HCT116 (cell line): ENCODE measurements around the gene EVPLL. TPM values are rescaled to one million over a fixed set of nuclear protein-coding genes. Genes with fewer than 3 reads are reported as not detected.

Source experiments
- ATAC-seq: fragments of 200-7000 bp; cut with Tn5 transposase; 2 replicates; pipeline ENCODE4 v1.9.1; 2020; ENCODE audit warnings: mild to moderate bottlenecking, moderate library complexity
- BruUV-seq: library from RNA; stranded (reverse); fragments of 400-500 nt; replicated peaks from 2 replicates; lab custom pipeline; 2021; lab: Mats Ljungman, UMichigan
- CTCF ChIA-PET: fragments of 300-600 bp; sonication (Branson Sonifier 250); formaldehyde crosslinking; loops from one replicate; lab custom pipeline; 2021; ENCODE audit warnings: antibody characterized with exemption; lab: Charles Lee
- POLR2A ChIA-PET: fragments of 300-600, 350-600 bp; sonication (Branson Sonifier 250); formaldehyde crosslinking; loops from one replicate; lab custom pipeline; 2021; ENCODE audit warnings: antibody characterized with exemption; lab: Charles Lee
- RAD21 ChIA-PET, 2 experiments: fragments of 300-600 bp; sonication (Branson Sonifier 250); formaldehyde crosslinking; loops; one replicate each; lab custom pipeline; 2023; ENCODE audit warnings: low total read pairs in 2 of 2; ENCODE audit not compliant: uncharacterized antibody in 2 of 2, unreplicated experiment in 2 of 2, low non-redundant PET in 1 of 2; lab: Charles Lee
- DNase-seq: peaks from one replicate; pipeline ENCODE4 v3.0.0-alpha.2; 2010; ENCODE audit warnings: low read depth, low spot score
- H2AFZ ChIP-seq: fragments of 200-600 bp; shearing (Covaris generic), sonication (generic); 2 replicates; pipeline ENCODE4 v1.6.1; 2017; ENCODE audit warnings: low read depth, mixed run types, mixed read lengths, antibody characterized with exemption, low read length; ENCODE audit not compliant: poor library complexity, severe bottlenecking
- H3K27ac ChIP-seq: 2 replicates; pipeline ENCODE4 v1.5.1; 2012; ENCODE audit warnings: low read depth, low read length
- H3K27me3 ChIP-seq: fragments of 200-600 bp; sonication (generic); 2 replicates; pipeline ENCODE4 v1.6.1; 2016; ENCODE audit warnings: mixed run types, low read length, mixed read lengths; ENCODE audit not compliant: insufficient read depth
- H3K36me3 ChIP-seq, 2 experiments: fragments of 200-500 bp in 1 of 2; fragments of 200-600 bp in 1 of 2; sonication (Bioruptor generic) in 1 of 2; sonication (generic) in 1 of 2; 2 replicates each; pipeline versions ENCODE4 v1.5.1 to v1.6.1; 2014 to 2016; ENCODE audit warnings: low read length in 2 of 2, inconsistent platforms in 1 of 2, mixed read lengths in 1 of 2, mixed run types in 1 of 2; ENCODE audit not compliant: insufficient read depth in 2 of 2, control insufficient read depth in 1 of 2
- H3K4me1 ChIP-seq, 2 experiments: fragments of 200-600 bp in 1 of 2; sonication (generic) in 1 of 2; 2 replicates each; pipeline versions ENCODE4 v1.5.1 to v1.6.1; 2012 to 2017; ENCODE audit warnings: low read length in 2 of 2, inconsistent platforms in 1 of 2, mild to moderate bottlenecking in 1 of 2, mixed read lengths in 1 of 2, mixed run types in 1 of 2, moderate library complexity in 1 of 2; ENCODE audit not compliant: insufficient read depth in 2 of 2, control insufficient read depth in 1 of 2
- H3K4me2 ChIP-seq: fragments of 200-600 bp; sonication (generic); 2 replicates; pipeline ENCODE4 v1.6.1; 2017; ENCODE audit warnings: mixed run types, low read length, mixed read lengths
- H3K4me3 ChIP-seq, 2 experiments: fragments of 200-600 bp in 1 of 2; sonication (generic) in 1 of 2; replicated peaks in 1 of 2; 2 replicates each; pipeline ENCODE4 v1.5.1; 2011 to 2016; ENCODE audit warnings: low read length in 2 of 2, control low read depth in 1 of 2, low read depth in 1 of 2, mild to moderate bottlenecking in 1 of 2, mixed read lengths in 1 of 2, mixed run types in 1 of 2
- H3K79me2 ChIP-seq: fragments of 200-600 bp; sonication (generic); 2 replicates; pipeline ENCODE4 v1.6.1; 2017; ENCODE audit warnings: mild to moderate bottlenecking, mixed run types, low read length, moderate library complexity, mixed read lengths; ENCODE audit not compliant: insufficient read depth
- H3K9ac ChIP-seq: fragments of 200-600 bp; sonication (generic); 2 replicates; pipeline ENCODE4 v1.6.1; 2016; ENCODE audit warnings: low read length, mixed read lengths
- H3K9me2 ChIP-seq: fragments of 200-600 bp; sonication (generic), shearing (Covaris generic); 2 replicates; pipeline ENCODE4 v1.6.1; 2017; ENCODE audit warnings: mixed run types, mild to moderate bottlenecking, moderate library complexity; ENCODE audit not compliant: insufficient read depth
- H3K9me3 ChIP-seq, 2 experiments: fragments of 200-500 bp in 1 of 2; fragments of 200-600 bp in 1 of 2; sonication (Bioruptor generic) in 1 of 2; sonication (generic) in 1 of 2; 2 replicates each; pipeline ENCODE4 v1.6.1; 2014 to 2017; ENCODE audit warnings: low read length in 2 of 2, mixed read lengths in 2 of 2, inconsistent platforms in 1 of 2, low read depth in 1 of 2, mild to moderate bottlenecking in 1 of 2, mixed run types in 1 of 2, moderate library complexity in 1 of 2; ENCODE audit not compliant: control insufficient read depth in 1 of 2, insufficient read depth in 1 of 2
- H4K20me1 ChIP-seq: fragments of 200-600 bp; sonication (generic), shearing (Covaris generic); 2 replicates; pipeline ENCODE4 v1.6.1; 2017; ENCODE audit warnings: mixed run types, mild to moderate bottlenecking, moderate library complexity; ENCODE audit not compliant: insufficient read depth
- CBX3 ChIP-seq: IDR thresholded peaks from 2 replicates; pipeline ENCODE4 v1.6.1; 2012; ENCODE audit warnings: low read depth
- CTCF ChIP-seq, 3 experiments: fragments of 200-600 bp in 1 of 3; sonication (generic) in 1 of 3; IDR thresholded peaks in 2 of 3; conservative IDR thresholded peaks in 1 of 3; 2 replicates each; pipeline ENCODE4 v1.5.1; 2012 to 2017; ENCODE audit warnings: low read depth in 2 of 3, low read length in 2 of 3, antibody characterized with exemption in 1 of 3, borderline replicate concordance in 1 of 3, control low read depth in 1 of 3, mild to moderate bottlenecking in 1 of 3, mixed read lengths in 1 of 3, mixed run types in 1 of 3, moderate library complexity in 1 of 3; ENCODE audit not compliant: insufficient read depth in 1 of 3
- EGR1 ChIP-seq: IDR thresholded peaks from 2 replicates; pipeline ENCODE4 v1.6.1; 2012; ENCODE audit warnings: low read depth
- ELF1 ChIP-seq: IDR thresholded peaks from 2 replicates; pipeline ENCODE4 v1.6.1; 2012; ENCODE audit warnings: low read depth, borderline replicate concordance
- EZH2 ChIP-seq: fragments of 200-600 bp; sonication (generic); IDR thresholded peaks from 2 replicates; pipeline ENCODE4 v1.6.1; 2017; ENCODE audit warnings: antibody characterized with exemption, mixed run types
- EZH2phosphoT487 ChIP-seq: fragments of 200-600 bp; IDR thresholded peaks from 2 replicates; pipeline ENCODE4 v1.6.1; 2018; ENCODE audit warnings: antibody characterized with exemption, borderline replicate concordance
- FOSL1 ChIP-seq: IDR thresholded peaks from 2 replicates; pipeline ENCODE4 v1.6.1; 2012; ENCODE audit warnings: low read depth
- MAX ChIP-seq: IDR thresholded peaks from 2 replicates; pipeline ENCODE4 v1.6.1; 2012
- POLR2A ChIP-seq: IDR thresholded peaks from 2 replicates; pipeline ENCODE4 v1.7.0; 2011; ENCODE audit warnings: borderline replicate concordance; ENCODE audit not compliant: insufficient read depth, insufficient read length; ENCODE audit errors: extremely low read depth
- RAD21 ChIP-seq: IDR thresholded peaks from 2 replicates; pipeline ENCODE4 v1.6.1; 2012; ENCODE audit warnings: low read depth, mild to moderate bottlenecking
- SRF ChIP-seq: IDR thresholded peaks from 2 replicates; pipeline ENCODE4 v1.6.1; 2012; ENCODE audit warnings: low read depth
- TCF7L2 ChIP-seq: IDR thresholded peaks from 2 replicates; pipeline ENCODE4 v1.7.0; 2011; ENCODE audit warnings: borderline replicate concordance, inconsistent platforms; ENCODE audit not compliant: insufficient read depth, insufficient read length; ENCODE audit errors: extremely low read depth
- YY1 ChIP-seq: IDR thresholded peaks from 2 replicates; pipeline ENCODE4 v1.6.1; 2011; ENCODE audit warnings: low read length, low read depth, moderate library complexity, mild to moderate bottlenecking; ENCODE audit not compliant: insufficient replicate concordance; ENCODE audit errors: extremely low read depth
- ZBTB33 ChIP-seq: IDR thresholded peaks from 2 replicates; pipeline ENCODE4 v1.6.1; 2011; ENCODE audit warnings: mild to moderate bottlenecking, low read length, moderate library complexity; ENCODE audit not compliant: insufficient replicate concordance; ENCODE audit errors: extremely low read depth
- ZFX ChIP-seq: fragments of 450-650 bp; IDR thresholded peaks from 2 replicates; pipeline ENCODE4 v1.6.1; 2017
- ZNF274 ChIP-seq: fragments of 200-500 bp; sonication (Bioruptor generic); IDR thresholded peaks from 2 replicates; pipeline ENCODE4 v1.6.1; 2014; ENCODE audit warnings: mild to moderate bottlenecking, low read depth, low read length, inconsistent platforms
- intact Hi-C: fragments of 100-400 bp; cut with micrococcal nuclease; formaldehyde crosslinking; loops from 2 replicates; pipeline ENCODE4 v1.10.0; 2022
- total RNA-seq: library from RNA; stranded (reverse); gene quantifications from one replicate; pipeline ENCODE4 v1.2.1, GENCODE V29; 2021; ENCODE audit not compliant: unreplicated experiment
- TF ChIP-seq, protein P1 (sequence below): IDR thresholded peaks from 2 replicates; pipeline ENCODE4 v1.6.1; 2012

The EVPLL gene
- total RNA-seq, 1 experiment from 2014 or later, result not detected

DNA sequence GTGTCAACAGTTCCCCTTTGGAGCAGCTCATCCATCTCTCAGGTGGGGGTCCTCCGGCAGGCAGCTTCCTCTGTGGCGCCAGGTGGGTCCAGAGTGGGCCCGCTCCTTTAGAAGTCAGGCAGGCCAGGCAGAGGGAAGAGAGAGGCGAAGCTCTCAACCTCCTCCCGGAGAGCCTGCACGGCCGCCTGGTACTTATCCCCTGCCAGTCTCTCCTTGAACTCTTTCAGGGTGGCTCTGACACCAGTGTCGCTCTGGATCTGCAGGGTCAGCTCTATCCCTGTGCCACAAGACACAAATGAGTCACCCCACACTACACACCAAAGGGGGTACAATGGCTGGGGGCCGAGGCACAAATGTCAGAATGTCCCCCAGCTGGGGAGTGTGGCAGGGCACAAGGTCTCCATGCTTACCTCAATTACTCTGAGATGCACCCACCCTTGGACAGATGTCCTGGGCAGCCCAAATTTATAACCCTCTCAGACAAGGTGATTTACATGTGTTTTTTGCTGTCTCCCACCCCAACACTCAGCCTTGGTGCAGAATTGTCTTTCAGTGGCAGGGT lies 48.9 kb upstream of the EVPLL start:
- ChIA-PET POLR2A (no interaction called here), CTCF (interaction anchor here (1.0 kb wide), 1 partner anchor 14 kb away, joined by 3 read pairs; the partner anchor contains the start of genes SMCR8 and TOP3A), RAD21 (no interaction called here)
- Histone ChIP-seq H3K79me2 (no peaks in the 10 kb centered on the region), H3K27me3 (no peaks in the 10 kb centered on the region), H3K4me3 (no peak overlapping the region), H3K9ac (no peak overlapping the region), H3K9me3 (no peaks in the 10 kb centered on the region), H2AFZ (no peak overlapping the region), H3K4me1 (no peaks in the 10 kb centered on the region), H4K20me1 (no peaks in the 10 kb centered on the region), H3K27ac (no peak overlapping the region)
- DNase-seq, result no peak
- ATAC-seq, result no peak
- BruUV-seq, result no TSS peak
- intact Hi-C loops, result no loop called here
- TF ChIP-seq ZNF274, result no peak
- TF ChIP-seq, all 23 proteins: peak for 0
- H3K9me2 ChIP-seq, result no peaks in the 10 kb centered on the region
- peaks cover 16 to 19% of the 10 kb centered on the region in 2 experiments; a peak in 3 of 4 replicates for H3K36me3 ChIP-seq
- no peak overlapping the region for H3K4me2 ChIP-seq

- Histone ChIP-seq H3K79me2 (no peaks in the 10 kb centered on the region), H3K9me3 (no peaks in the 10 kb centered on the region), H3K4me1 (no peaks in the 10 kb centered on the region), H3K9ac (no peak overlapping the region), H3K4me2 (no peak overlapping the region), H3K4me3 (no peak overlapping the region), H2AFZ (no peak overlapping the region), H3K9me2 (no peaks in the 10 kb centered on the region), H3K27ac (no peak overlapping the region), H4K20me1 (no peaks in the 10 kb centered on the region), H3K27me3 (no peaks in the 10 kb centered on the region), H3K36me3 (peaks cover 16 to 18% of the 10 kb centered on the region in 2 experiments; a peak in 3 of 4 replicates)
- no TSS peak for BruUV-seq
- intact Hi-C loops, result no loop called here
- POLR2A ChIA-PET, result no interaction called here
- CTCF ChIA-PET, result no interaction called here
- ATAC-seq (peak; percentile 18; the same call in 1 of the 2 replicates), DNase-seq (no peak)
- RAD21 ChIA-PET, result no interaction called here
- TF ChIP-seq YY1 (no peak), CBX3 (no peak), ZBTB33 (no peak), ELF1 (no peak), FOSL1 (no peak), EZH2phosphoT487 (no peak), MAX (no peak), POLR2A (no peak), RAD21 (no peak), SRF (no peak), EGR1 (no peak), EZH2 (no peak), CTCF (IDR thresholded peaks at IDR 0.05 in 2 of 3, conservative IDR thresholded peaks at IDR 0.05 in 1 of 3; ENCODE audit: borderline replicate concordance in 1 of 3, insufficient read depth in 1 of 3, low read depth in 2 of 3, low read length in 2 of 3) (no peak), TCF7L2 (no peak), ZFX (no peak)
- TF ChIP-seq, protein P1, sequence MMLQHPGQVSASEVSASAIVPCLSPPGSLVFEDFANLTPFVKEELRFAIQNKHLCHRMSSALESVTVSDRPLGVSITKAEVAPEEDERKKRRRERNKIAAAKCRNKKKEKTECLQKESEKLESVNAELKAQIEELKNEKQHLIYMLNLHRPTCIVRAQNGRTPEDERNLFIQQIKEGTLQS, result no peak
Observed at GRCh38 chr17:18331879-18332278, 45.7 kb upstream of the EVPLL start.
